ENCODE data around the gene TGIF1. TPM values are rescaled to one million over a fixed set of nuclear protein-coding genes. Genes with fewer than 3 reads are reported as not detected.
"Not testable (repeated sequence)": the region's sequence is repeated elsewhere in the genome, so short reads cannot be mapped to it uniquely, and the experiment has no call there.

TGIF1 gene
- total and polyA plus RNA-seq, 2 of the 4 experiments (the other 2 are of a cell fraction): 62.1 to 118 TPM

DNA sequence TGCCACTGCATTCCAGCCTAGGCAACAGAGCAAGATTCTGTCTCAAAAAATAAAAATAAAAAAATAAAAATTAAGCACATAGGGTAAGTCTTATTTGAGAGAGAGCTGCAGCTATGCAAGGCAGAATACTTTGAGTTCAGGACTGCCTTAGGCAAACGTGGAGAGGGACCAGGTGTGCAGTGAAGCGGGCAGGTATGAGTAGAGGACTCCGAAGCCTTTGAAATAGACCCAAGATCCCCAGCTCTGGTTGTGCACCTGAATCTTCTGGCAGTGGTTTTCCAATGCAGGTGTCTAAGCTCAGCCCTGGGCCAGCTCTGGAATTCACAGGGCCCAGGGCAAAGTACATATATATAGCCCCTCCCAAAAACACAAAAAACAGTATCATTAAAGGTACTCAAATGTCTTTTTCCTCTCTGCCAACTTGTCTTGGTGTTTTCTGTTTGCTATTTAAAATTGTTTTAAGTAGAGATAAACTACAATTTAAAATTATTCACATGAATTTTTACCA, 21.2 kb downstream of the TGIF1 start:
- dilution Hi-C loops (cut with HindIII; ENCODE audit: low sequenced_read_pairs, unreplicated experiment) (no loop called here), in situ Hi-C loops (cut with MboI; ENCODE audit: low sequenced_read_pairs) (no loop called here), intact Hi-C loops (cut with micrococcal nuclease) (no loop called here)
- TF ChIP-seq RAD21 (IDR thresholded peaks at IDR 0.05; ENCODE audit: low read length) (no peak), CEBPB (IDR thresholded peaks at IDR 0.05; ENCODE audit: low read depth, low read length) (no peak), SMC3 (IDR thresholded peaks at IDR 0.05; ENCODE audit: low read depth, low read length) (no peak), FOS (IDR thresholded peaks at IDR 0.05; ENCODE audit: low read depth, low read length) (no peak), MAFK (IDR thresholded peaks at IDR 0.05; ENCODE audit: low read depth, low read length) (no peak), MXI1 (IDR thresholded peaks at IDR 0.05; ENCODE audit: borderline replicate concordance, low read depth, low read length) (no peak), RFX5 (IDR thresholded peaks at IDR 0.05; ENCODE audit: low read depth, low read length) (no peak)
- TF ChIP-seq, protein P1, sequence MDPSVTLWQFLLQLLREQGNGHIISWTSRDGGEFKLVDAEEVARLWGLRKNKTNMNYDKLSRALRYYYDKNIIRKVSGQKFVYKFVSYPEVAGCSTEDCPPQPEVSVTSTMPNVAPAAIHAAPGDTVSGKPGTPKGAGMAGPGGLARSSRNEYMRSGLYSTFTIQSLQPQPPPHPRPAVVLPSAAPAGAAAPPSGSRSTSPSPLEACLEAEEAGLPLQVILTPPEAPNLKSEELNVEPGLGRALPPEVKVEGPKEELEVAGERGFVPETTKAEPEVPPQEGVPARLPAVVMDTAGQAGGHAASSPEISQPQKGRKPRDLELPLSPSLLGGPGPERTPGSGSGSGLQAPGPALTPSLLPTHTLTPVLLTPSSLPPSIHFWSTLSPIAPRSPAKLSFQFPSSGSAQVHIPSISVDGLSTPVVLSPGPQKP (IDR thresholded peaks at IDR 0.05; ENCODE audit: borderline replicate concordance, low read depth, low read length): no peak
- H2AK5ac ChIP-seq (ENCODE audit: low read depth, low read length): no peak overlapping the region
- no peak overlapping the region for H3K9ac ChIP-seq (ENCODE audit: low read depth, low read length)
- no peaks in the 10 kb centered on the region for H4K20me1 ChIP-seq (ENCODE audit: insufficient read depth, low read length)
- no TSS peak for BruUV-seq (replicated peaks)
- H2BK15ac ChIP-seq (ENCODE audit: low read depth, low read length): no peak overlapping the region
- ATAC-seq (ENCODE audit: low read depth): no peak
- no peak overlapping the region for H3K56ac ChIP-seq (ENCODE audit: extremely low read depth, insufficient read depth, low read length)
- POLR2A ChIA-PET (ENCODE audit: unreplicated experiment): no interaction called here
- no peak overlapping the region for H3K18ac ChIP-seq (ENCODE audit: low read depth, low read length)
- no peak overlapping the region for H2AFZ ChIP-seq (replicated peaks; ENCODE audit: low read length, poor library complexity)
- no peak for DNase-seq
- WGBS, 2 experiments (ENCODE audit: extremely low coverage in 2 of 2, insufficient read length in 1 of 2): 92% methylated on average over 2 of the region's 3 CpGs; no CpG with 5 or more reads in 1 of the 2 experiments
- H3K79me1 ChIP-seq (ENCODE audit: low read depth in 1 of 2, low read length in 2 of 2): no peaks in the 10 kb centered on the region; a peak in 1 of 4 replicates
- no peak overlapping the region for H2BK5ac ChIP-seq (ENCODE audit: low read depth, low read length, poor library complexity, severe bottlenecking)
- H3K9me1 ChIP-seq (ENCODE audit: insufficient read depth, low read length): peaks cover 2% of the 10 kb centered on the region; the same call in 1 of the 2 replicates
- CTCF ChIA-PET: no interaction called here
- H2BK20ac ChIP-seq (ENCODE audit: low read depth, low read length): no peak overlapping the region
- H3K14ac ChIP-seq (replicated peaks; ENCODE audit: low read depth, low read length): no peak overlapping the region
- H3K36me3 ChIP-seq (ENCODE audit: control insufficient read depth, insufficient read depth, low read length): no peaks in the 10 kb centered on the region
- no peak overlapping the region for H3K23ac ChIP-seq (ENCODE audit: low read depth, low read length)
- H3K27me3 ChIP-seq (ENCODE audit: control insufficient read depth, insufficient read depth, low read length): no peaks in the 10 kb centered on the region
- peaks cover 6% of the 10 kb centered on the region for H3K9me3 ChIP-seq (ENCODE audit: control insufficient read depth, insufficient read depth, low read length)
- no peak overlapping the region for H3K4me2 ChIP-seq (ENCODE audit: low read depth, low read length)
- H2AK9ac ChIP-seq (replicated peaks; ENCODE audit: low read depth, low read length, poor library complexity): no peak overlapping the region
- H4K8ac ChIP-seq (ENCODE audit: low read depth in 2 of 2, low read length in 2 of 2): no peak overlapping the region
- no peak overlapping the region for H4K91ac ChIP-seq (ENCODE audit: insufficient read depth, low read depth, low read length)
- H3K4me3 ChIP-seq (ENCODE audit: insufficient read depth, low read depth, low read length): no peak overlapping the region
- H3K4ac ChIP-seq (ENCODE audit: low read depth, low read length): no peak overlapping the region
- H2BK120ac ChIP-seq (ENCODE audit: low read depth, low read length): no peak overlapping the region
- no peak overlapping the region for H3K27ac ChIP-seq (ENCODE audit: insufficient read depth, low read length)
- H4K5ac ChIP-seq (ENCODE audit: low read depth, low read length): no peak overlapping the region
- no peaks in the 10 kb centered on the region for H3K4me1 ChIP-seq (ENCODE audit: control insufficient read depth, insufficient read depth, low read length)

DNA sequence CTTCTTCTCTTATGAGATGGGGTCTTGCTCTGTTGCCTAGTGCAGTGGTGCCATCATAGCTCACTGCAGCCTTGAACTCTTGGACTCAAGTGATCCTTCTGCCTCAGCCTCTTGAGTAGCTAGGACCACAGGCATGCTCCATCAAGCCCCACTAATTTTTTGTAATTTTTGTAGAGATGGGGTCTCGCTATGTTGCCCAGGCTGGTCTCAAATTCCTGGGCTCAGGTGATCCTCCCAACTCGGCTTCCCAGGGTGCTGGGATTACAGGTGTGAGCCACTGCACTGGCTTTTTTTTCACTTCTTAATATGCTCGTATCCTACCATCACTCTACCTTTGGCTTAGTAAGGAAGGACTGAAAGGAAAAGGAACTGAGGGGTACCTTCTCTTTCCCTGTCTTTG, 22.1 kb downstream of the TGIF1 start:
- dilution Hi-C loops (cut with HindIII; ENCODE audit: low sequenced_read_pairs, unreplicated experiment); DNase-seq; H3K23ac ChIP-seq (ENCODE audit: low read depth, low read length); H3K36me3 ChIP-seq (ENCODE audit: control insufficient read depth, insufficient read depth, low read length); H2BK20ac ChIP-seq (ENCODE audit: low read depth, low read length); in situ Hi-C loops (cut with MboI; ENCODE audit: low sequenced_read_pairs); H2AK9ac ChIP-seq (replicated peaks; ENCODE audit: low read depth, low read length, poor library complexity); H3K4ac ChIP-seq (ENCODE audit: low read depth, low read length); intact Hi-C loops (cut with micrococcal nuclease); BruUV-seq (replicated peaks); H4K5ac ChIP-seq (ENCODE audit: low read depth, low read length); H3K27me3 ChIP-seq (ENCODE audit: control insufficient read depth, insufficient read depth, low read length); POLR2A ChIA-PET (ENCODE audit: unreplicated experiment); H3K18ac ChIP-seq (ENCODE audit: low read depth, low read length); H3K4me1 ChIP-seq (ENCODE audit: control insufficient read depth, insufficient read depth, low read length); H2AFZ ChIP-seq (replicated peaks; ENCODE audit: low read length, poor library complexity); CTCF ChIA-PET; H2AK5ac ChIP-seq (ENCODE audit: low read depth, low read length); H4K91ac ChIP-seq (ENCODE audit: insufficient read depth, low read depth, low read length); H2BK120ac ChIP-seq (ENCODE audit: low read depth, low read length); H3K4me3 ChIP-seq (ENCODE audit: insufficient read depth, low read depth, low read length); H3K9ac ChIP-seq (ENCODE audit: low read depth, low read length); H3K56ac ChIP-seq (ENCODE audit: extremely low read depth, insufficient read depth, low read length); H3K27ac ChIP-seq (ENCODE audit: insufficient read depth, low read length); H3K4me2 ChIP-seq (ENCODE audit: low read depth, low read length); H2BK15ac ChIP-seq (ENCODE audit: low read depth, low read length); H3K14ac ChIP-seq (replicated peaks; ENCODE audit: low read depth, low read length); ATAC-seq (ENCODE audit: low read depth); H4K20me1 ChIP-seq (ENCODE audit: insufficient read depth, low read length); H2BK5ac ChIP-seq (ENCODE audit: low read depth, low read length, poor library complexity, severe bottlenecking); H3K79me1 ChIP-seq (ENCODE audit: low read depth in 1 of 2, low read length in 2 of 2); H3K9me1 ChIP-seq (ENCODE audit: insufficient read depth, low read length); H4K8ac ChIP-seq (ENCODE audit: low read depth in 2 of 2, low read length in 2 of 2); H3K9me3 ChIP-seq (ENCODE audit: control insufficient read depth, insufficient read depth, low read length): not testable (repeated sequence)
- no CpG with 5 or more reads among the region's 3 CpGs for WGBS, 2 experiments (ENCODE audit: extremely low coverage in 2 of 2, insufficient read length in 1 of 2)

Data from IMR-90 (cell line).